ENCODE measurements around the gene PKHD1.

DNA sequence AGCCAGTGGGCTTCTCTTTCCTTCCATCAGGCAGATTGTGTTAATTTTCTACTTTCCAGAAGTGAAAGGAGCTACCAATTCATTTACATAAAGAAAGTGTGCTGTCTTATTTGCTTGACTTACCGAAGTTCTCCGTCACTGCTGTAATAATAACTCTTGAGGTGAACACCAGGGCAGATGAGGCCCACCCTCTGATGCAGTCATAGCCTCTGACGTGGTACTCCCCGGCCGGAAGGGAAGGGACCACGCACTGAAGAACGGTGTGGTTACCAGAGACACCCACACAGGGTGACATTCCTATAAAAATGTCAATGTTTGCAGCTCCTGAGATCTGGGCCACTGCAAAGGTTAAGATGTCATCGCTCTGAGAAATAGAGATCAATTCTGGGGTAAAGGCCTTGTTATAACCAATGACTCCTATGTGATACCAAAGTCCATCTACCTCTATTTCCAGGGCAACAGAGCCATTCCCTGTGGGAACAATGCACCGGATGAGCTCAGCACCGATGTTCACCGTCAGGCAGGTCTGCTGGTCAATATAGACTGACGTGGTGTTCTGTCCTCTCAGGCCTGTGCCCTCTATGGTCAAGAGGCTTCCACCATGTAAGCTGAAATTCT is 62.9 kb downstream of the PKHD1 start:
- TF ChIP-seq, protein P1, sequence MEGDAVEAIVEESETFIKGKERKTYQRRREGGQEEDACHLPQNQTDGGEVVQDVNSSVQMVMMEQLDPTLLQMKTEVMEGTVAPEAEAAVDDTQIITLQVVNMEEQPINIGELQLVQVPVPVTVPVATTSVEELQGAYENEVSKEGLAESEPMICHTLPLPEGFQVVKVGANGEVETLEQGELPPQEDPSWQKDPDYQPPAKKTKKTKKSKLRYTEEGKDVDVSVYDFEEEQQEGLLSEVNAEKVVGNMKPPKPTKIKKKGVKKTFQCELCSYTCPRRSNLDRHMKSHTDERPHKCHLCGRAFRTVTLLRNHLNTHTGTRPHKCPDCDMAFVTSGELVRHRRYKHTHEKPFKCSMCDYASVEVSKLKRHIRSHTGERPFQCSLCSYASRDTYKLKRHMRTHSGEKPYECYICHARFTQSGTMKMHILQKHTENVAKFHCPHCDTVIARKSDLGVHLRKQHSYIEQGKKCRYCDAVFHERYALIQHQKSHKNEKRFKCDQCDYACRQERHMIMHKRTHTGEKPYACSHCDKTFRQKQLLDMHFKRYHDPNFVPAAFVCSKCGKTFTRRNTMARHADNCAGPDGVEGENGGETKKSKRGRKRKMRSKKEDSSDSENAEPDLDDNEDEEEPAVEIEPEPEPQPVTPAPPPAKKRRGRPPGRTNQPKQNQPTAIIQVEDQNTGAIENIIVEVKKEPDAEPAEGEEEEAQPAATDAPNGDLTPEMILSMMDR (IDR thresholded peaks at IDR 0.05): no peak
- no peak for TF ChIP-seq POLR2A (IDR thresholded peaks at IDR 0.05)

Data from adrenal gland (tissue), 5 donors.